Ramos (cell line): ENCODE measurements around the gene GJD4.

Source experiments
- in situ Hi-C: fragments of 300-500 bp; cut with MboI; formaldehyde crosslinking; loops from one replicate; pipeline ENCODE4 v1.14.3; 2022; ENCODE audit warnings: low sequenced_read_pairs; ENCODE audit not compliant: unreplicated experiment

The GJD4 gene

GRCh38 chr10:35605191-35605590, at the start of gene GJD4:
Gene GJD4 (plus strand): TSS chr10:35605341. CDS start chr10:35605568, 227 bp downstream.
- in situ Hi-C loops, result no loop called here

DNA sequence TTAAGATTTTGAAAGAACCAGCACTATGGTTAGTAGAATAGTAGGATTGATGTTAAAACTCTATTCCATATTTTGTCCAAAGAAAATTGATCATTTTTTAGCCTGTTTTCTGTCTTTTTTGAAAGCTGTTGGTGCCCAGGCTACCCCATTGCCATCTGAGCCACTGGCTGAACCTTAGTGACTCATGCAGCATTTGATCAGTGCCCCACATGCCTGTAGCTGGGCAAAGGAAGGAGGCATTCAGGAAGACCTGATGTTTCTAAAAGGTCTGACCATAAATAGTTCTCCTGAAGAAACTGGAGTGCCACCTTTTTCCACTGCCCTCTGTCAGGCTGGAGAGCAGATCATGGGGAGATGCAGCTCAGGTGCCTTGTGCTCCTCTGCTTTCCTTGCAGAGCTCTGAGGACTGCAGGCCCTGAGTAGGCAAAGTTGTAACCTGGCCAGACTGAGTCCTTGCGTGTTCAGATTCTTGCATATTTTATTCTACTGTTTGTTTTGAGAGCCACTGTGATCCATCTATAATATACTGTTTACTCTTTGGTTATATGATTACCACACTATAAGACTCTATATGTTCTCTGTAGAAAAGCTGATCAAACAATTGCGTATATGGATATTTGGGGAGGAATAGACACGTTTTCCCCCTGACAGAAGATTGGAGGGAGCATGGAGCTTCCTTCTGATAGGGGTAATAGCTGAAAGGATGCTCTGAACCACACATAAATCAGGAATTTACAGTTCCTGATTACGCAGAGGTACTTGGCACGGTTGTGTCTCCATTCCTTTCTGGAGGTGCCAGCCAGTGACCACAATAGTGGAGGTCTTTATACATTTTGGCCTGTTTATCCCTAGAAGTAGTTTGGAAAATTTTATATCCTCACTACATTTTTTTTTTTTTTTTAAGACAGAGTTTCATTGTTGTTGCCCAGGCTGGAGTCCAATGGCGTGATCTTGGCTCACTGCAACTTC, 48.9 kb upstream of the GJD4 start:
- in situ Hi-C loops, result no loop called here

DNA sequence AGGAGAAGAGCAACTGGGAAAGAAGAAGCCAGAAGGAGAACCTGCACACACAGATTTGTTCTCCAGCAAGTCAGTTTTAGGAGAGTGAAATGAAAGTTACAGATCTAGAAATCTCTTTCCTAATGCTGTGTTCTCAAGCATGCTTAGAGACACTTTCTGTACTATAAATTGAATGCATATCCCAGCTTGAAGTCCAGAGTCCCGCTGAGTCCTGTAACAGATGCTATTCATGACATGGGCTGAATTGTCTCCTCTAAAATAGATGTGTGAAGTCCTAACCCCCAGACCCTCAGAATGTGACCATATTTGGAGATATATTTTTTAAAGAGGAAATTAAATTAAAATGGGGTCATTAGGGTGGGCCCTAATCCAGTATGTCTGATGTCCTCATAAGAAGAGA, 46.9 kb upstream of the GJD4 start:
- in situ Hi-C loops, result no loop called here

DNA sequence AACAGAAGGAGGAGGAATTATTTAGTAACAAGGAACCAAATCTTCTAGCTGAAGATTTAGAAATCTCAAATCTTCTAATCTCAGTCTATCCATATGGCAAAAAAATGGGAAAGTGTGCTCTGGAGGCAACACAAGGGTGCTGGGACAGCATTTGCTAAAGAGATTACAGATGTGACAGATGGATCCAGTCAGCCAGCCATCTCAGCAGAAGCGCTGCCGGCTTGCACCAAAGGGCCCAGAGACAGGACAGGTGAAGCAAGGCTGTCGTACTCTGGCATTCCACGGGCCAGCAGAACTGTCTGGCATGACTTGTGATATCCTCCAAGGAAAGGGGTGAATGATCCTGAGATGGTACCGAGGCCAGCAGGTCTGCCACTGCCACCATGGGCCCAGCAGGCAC, 45.7 kb upstream of the GJD4 start:
- in situ Hi-C loops, result no loop called here

GRCh38 chr10:35561715-35562114, 43.4 kb upstream of the GJD4 start:
- in situ Hi-C loops, result no loop called here

GRCh38 chr10:35562427-35562826, 42.7 kb upstream of the GJD4 start:
- in situ Hi-C loops, result no loop called here

DNA sequence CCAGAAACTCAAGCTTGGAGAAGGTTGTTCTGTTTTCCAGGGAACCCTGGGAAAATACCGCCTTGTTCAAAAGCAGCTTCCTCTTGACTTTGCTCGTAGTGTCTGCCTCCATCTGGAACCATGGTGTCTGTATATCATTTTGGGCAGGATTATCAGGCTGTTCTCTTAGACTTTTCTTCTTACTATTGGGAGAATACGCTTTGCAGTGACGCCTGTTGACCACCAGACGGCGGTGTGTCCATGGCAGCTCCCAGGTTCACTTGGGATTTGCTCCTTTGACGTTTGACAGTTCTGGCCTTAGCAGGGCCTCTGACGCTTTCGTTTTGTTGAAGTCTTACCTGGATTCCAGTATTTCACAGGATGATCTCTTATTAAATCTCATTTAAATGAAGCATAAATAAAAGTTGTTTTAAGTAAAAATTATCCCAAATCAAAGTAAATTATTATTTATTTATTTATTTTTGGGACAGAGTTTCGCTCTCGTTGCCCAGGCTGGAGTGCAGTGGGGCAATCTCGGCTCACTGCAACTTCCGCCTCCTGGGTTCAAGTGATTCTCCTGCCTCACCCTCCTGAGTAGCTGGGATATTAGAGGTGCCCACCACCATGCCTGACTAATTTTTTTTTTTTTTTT, 41.8 kb upstream of the GJD4 start:
- in situ Hi-C loops, result no loop called here

GRCh38 chr10:35564341-35564968, 40.7 kb upstream of the GJD4 start:
- in situ Hi-C loops, result no loop called here

- in situ Hi-C loops, result no loop called here
Observed at GRCh38 chr10:35565602-35566081, 39.5 kb upstream of the GJD4 start.

DNA sequence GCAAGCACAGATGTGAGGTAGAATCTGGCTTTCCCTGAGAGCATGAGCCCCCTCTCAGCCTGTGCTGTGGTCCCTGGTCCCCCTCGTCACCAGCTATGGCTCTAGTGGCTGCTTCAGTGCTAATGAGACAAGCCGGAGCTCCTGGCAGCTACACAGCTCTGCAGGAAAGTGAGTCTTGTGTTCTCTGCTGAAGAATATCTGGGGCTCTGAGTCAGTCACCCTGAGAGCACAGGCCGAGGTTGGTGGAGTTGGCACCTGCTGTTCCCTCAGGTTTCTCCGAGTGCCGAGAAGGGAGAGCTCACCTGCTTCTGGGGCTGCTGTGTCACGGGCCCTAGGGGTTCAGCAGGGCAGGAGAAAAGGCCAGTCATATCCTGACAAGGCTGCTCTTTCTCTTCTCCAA, 37.2 kb upstream of the GJD4 start:
- in situ Hi-C loops, result no loop called here

DNA sequence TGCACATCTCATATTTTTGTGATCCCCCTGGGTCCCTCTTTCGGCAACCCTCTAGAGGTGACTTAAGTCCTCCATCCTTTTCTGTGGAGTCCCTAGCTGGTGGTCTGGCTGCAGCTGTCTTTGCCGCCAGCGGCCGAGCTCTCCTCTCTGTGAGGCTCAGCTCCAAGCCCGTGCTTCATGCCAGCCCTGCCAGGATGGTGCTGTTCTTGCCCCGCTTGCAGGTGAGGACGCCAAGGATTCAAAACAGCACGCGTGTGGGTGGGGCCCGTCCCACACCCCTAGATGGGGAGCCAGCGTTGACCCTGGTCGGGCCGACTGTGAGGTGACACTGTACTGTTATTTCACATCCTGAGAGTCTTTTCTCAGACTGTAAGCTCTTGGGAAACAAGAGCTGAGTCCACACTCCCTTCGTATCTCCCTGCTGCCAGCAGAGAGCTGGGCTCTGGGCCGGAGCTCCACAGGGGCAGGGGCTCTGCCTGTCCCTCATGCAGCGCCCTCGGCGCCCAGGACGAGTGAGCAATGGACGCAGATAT, 36.6 kb upstream of the GJD4 start:
- in situ Hi-C loops, result no loop called here

DNA sequence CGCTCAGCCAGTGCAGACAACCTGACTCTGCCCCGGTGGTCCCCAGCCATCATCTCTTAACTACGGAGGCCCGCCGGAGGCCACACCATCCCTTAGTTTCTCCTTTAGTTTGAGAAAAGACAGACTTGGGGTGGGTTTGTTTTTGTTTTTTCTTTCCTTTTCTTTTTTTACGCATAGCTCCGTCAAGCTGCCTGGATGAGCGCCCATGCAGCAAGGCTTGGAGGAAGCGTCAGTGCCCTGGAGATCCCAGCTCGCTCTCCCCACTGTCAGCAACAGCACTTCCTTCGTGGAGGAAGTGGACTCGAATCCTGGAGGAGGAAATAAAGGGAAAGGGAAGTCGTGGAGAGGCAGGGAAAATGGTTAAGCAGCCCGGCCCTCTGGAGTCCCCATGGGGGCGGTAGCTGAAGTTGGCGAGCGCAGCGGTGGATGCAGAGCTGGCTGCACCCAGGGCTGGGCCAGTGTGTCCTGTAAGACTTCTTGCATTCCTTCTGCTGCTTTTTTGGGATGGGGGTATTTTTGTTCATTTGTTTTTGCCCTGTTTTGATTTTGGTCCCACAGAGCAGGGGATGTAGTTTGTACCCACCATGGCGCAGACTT, 35.9 kb upstream of the GJD4 start:
- in situ Hi-C loops, result no loop called here

- in situ Hi-C loops, result no loop called here
Observed at GRCh38 chr10:35569836-35570235, 35.3 kb upstream of the GJD4 start.

DNA sequence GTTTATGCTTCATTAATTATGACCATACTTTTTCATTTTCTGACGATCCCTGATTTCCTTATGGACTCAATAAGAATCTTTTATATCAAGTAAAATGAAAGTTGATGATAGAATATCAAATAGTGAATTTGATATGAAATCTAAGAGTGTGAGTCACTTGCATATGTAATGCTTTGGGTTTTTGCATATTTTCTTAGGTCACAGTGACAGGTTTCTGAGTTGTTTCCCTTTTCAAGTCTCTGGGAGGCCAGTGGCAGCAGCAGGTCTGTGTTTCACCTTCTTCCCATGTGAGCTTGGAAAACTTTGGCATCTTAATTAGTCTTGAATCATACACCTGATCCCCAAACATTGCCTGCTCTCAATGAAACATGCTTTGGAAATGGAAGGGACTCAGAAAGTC, 34.7 kb upstream of the GJD4 start:
- in situ Hi-C loops, result no loop called here

- in situ Hi-C loops, result no loop called here
Observed at GRCh38 chr10:35572583-35572982, 32.6 kb upstream of the GJD4 start.

GRCh38 chr10:35573796-35574195, 31.3 kb upstream of the GJD4 start:
- in situ Hi-C loops, result no loop called here

- in situ Hi-C loops, result no loop called here
Observed at GRCh38 chr10:35574924-35575352, 30.2 kb upstream of the GJD4 start.

DNA sequence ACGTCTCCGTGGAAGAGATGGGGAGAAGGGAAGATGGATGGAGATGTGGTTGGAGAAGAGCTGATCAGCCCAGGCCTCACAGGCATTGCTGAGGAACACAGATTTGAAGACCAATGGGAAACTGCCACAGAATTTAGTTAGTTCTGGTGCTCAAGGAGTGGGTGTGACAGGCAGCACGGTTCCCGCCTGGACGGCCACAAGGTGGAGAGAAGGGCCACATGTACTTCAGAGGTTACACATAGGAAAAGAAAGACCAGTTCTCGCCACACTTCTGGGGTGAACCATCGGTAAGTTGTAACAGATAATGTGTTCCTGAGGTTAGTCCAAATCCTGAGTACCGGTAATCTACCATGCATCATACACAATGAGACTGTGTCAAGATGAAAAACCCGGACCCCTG, 29.5 kb upstream of the GJD4 start:
- in situ Hi-C loops, result no loop called here

GRCh38 chr10:35576730-35577129, 28.4 kb upstream of the GJD4 start:
- in situ Hi-C loops, result no loop called here

DNA sequence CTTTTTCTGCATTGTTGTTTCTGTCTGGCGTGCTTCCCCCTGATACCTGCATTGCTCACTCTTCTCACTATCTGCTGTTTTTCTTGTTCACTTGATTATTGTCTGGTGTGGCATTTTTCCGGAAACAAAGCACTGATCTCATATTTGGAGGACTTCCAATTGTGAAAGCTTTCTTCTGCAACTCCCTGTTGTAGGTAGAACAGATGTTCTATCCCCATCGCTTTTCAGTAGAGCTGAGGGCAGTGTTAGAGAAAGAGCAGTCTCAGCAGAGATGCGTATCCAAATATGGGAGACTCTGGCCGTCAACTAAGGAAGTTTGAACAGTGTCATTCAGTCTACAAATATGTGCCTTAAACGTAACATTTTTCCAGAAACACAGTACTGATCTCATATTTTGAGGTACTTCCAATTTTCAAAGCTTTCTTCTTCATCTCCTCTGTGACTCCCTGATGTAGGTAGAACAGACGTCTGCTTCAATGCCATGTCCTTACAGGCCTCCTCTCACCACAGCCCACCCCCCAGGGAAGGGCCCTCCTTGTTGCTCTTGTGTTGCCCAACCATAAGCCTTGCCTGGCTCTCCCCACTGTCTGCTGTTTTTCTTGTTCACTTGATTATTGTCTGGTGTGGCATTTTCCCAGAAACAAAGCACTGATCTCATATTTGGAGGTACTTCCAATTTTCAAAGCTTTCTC, 27.1 kb upstream of the GJD4 start:
- in situ Hi-C loops, result no loop called here
